Body of pancreas (tissue), 4 donors: ENCODE data around the gene SLC6A19.

Experiments used
- CTCF ChIP-seq, 7 experiments: fragments of 450-650 bp in 4 of 7; fragments of 200-600 bp in 3 of 7; sonication (generic) in 3 of 7; IDR thresholded peaks; one replicate each; pipeline ENCODE4 v1.5.1; 2016 to 2019; ENCODE audit warnings: antibody characterized with exemption in 7 of 7
- POLR2A ChIP-seq, 3 donors: fragments of 450-650 bp; IDR thresholded peaks; one replicate each; pipeline ENCODE4 v1.6.1; 2016; ENCODE audit warnings: antibody characterized with exemption in 3 of 3, mild to moderate bottlenecking in 2 of 3

DNA sequence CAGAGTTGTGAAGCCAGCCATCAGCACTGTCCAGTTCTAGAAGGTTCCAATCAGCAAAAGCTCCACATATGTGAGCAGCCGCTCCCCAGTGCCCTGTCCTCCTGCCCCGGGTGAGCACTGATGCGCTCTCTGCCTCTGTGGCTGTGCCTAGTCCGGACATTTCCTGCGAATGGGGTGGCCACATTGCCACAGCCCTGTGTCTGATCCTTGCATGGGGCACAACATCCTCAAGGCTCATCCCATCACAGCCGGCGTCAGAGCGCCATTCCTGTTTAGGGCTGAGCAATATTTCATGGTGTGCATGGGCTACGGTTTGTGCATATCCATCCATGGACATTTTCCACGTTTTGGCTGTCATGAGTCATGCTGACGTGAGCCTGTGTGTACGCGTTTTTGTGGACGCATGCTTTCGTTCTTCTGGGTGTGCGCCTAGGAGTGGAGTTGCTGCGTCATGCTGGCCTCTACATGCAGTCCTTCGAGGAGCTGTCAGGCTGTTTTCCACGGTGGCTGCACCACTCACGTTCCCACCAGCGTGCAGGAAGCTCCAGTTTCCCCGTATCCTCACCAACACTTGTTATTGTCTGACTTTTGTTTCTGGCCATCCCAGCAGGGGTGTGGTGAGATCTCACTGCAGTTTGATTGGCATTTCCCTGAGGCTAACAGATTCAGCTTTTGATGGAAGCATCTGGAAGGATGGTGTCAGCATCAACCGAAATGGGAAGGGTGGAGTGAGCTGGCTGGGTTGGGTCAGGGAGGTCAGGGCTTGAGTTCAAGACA, 14.1 kb downstream of the SLC6A19 start:
- no peak for TF ChIP-seq POLR2A (IDR thresholded peaks at IDR 0.05)
- TF ChIP-seq CTCF (IDR thresholded peaks at IDR 0.05), result no peak
